Measurements from ENCODE around the gene GK2.

- TF ChIP-seq ZNF274 (CRISPR knock-in tag; IDR thresholded peaks at IDR 0.05) (no peak), EZH2 (conservative IDR thresholded peaks at IDR 0.05; ENCODE audit: low read depth, low read length) (no peak), ZNF281 (CRISPR knock-in tag; IDR thresholded peaks at IDR 0.05; ENCODE audit: borderline replicate concordance) (no peak), EP300 (IDR thresholded peaks at IDR 0.05; ENCODE audit: low read depth in 2 of 2, low read length in 2 of 2) (no peak), EP300 (CRISPR knock-in tag; IDR thresholded peaks at IDR 0.05; ENCODE audit: borderline replicate concordance) (no peak), POLR2AphosphoS5 (IDR thresholded peaks at IDR 0.05; ENCODE audit: low read depth, low read length) (no peak), HMG20B (CRISPR knock-in tag; conservative IDR thresholded peaks at IDR 0.05) (no peak), ZSCAN30 (CRISPR knock-in tag; IDR thresholded peaks at IDR 0.05) (no peak), ZFYVE20 (CRISPR knock-in tag; IDR thresholded peaks at IDR 0.05; ENCODE audit: borderline replicate concordance, low read depth) (no peak), RAD21 (CRISPR knock-in tag; IDR thresholded peaks at IDR 0.05) (no peak)
Measured at GRCh38 chr4:79413032-79413885, 5.2 kb upstream of the GK2 start.
